CD8-positive, alpha-beta memory T cell (primary cell): ENCODE measurements around the gene S100A5. TPM values are rescaled to one million over a fixed set of nuclear protein-coding genes. Genes with fewer than 3 reads are reported as not detected.
A peak's percentile ranks its signal among the peaks of the same experiment; 100 is the strongest.

Source experiments
- CTCF ChIA-PET: fragments of 350-600 bp; sonication (Branson Sonifier 250); formaldehyde crosslinking; loops from one replicate; lab custom pipeline; 2021; ENCODE audit warnings: antibody characterized with exemption; lab: Charles Lee
- POLR2A ChIA-PET: fragments of 350-600 bp; sonication (Branson Sonifier 250); formaldehyde crosslinking; loops from one replicate; lab custom pipeline; 2021; ENCODE audit warnings: antibody characterized with exemption; lab: Charles Lee
- DNase-seq, 5 donors: peaks; one replicate each; pipeline versions ENCODE4 v3.0.0 to v3.0.0-alpha.2; 2020 to 2022; ENCODE audit warnings: mixed read lengths in 1 of 5
- H3K27ac ChIP-seq: one replicate; pipeline ENCODE4 v1.7.0; 2013; ENCODE audit warnings: low read depth, mild to moderate bottlenecking, low read length, moderate library complexity
- H3K27me3 ChIP-seq: 2 replicates; pipeline ENCODE4 v1.7.0; 2013; ENCODE audit warnings: low read length, mild to moderate bottlenecking; ENCODE audit not compliant: insufficient read depth, poor library complexity, severe bottlenecking
- H3K36me3 ChIP-seq: 2 replicates; pipeline ENCODE4 v1.7.0; 2013; ENCODE audit warnings: mild to moderate bottlenecking, low read length, moderate library complexity; ENCODE audit not compliant: insufficient read depth
- H3K4me1 ChIP-seq: 2 replicates; pipeline ENCODE4 v1.7.0; 2013; ENCODE audit warnings: mild to moderate bottlenecking, low read length, moderate library complexity; ENCODE audit not compliant: insufficient read depth
- H3K4me3 ChIP-seq: 2 replicates; pipeline ENCODE4 v1.7.0; 2013; ENCODE audit warnings: mild to moderate bottlenecking, low read length
- H3K9me3 ChIP-seq: 2 replicates; pipeline ENCODE4 v1.7.0; 2013; ENCODE audit warnings: mild to moderate bottlenecking, low read length
- H3K27ac Mint-ChIP-seq, 8 donors: one replicate each; pipeline ENCODE4 v1.8.0; 2020 to 2021; ENCODE audit warnings: mixed read lengths in 8 of 8, mild to moderate bottlenecking in 6 of 8, inconsistent platforms in 3 of 8, moderate library complexity in 3 of 8
- H3K27me3 Mint-ChIP-seq, 2 donors: one replicate each; pipeline ENCODE4 v1.8.0; 2020 to 2021; ENCODE audit warnings: mixed read lengths in 2 of 2, mild to moderate bottlenecking in 1 of 2, moderate library complexity in 1 of 2
- H3K36me3 Mint-ChIP-seq, 3 donors: one replicate each; pipeline ENCODE4 v1.8.0; 2020 to 2021; ENCODE audit warnings: mixed read lengths in 3 of 3, inconsistent platforms in 1 of 3, mild to moderate bottlenecking in 1 of 3
- H3K4me1 Mint-ChIP-seq, 3 donors: one replicate each; pipeline ENCODE4 v1.8.0; 2020 to 2021; ENCODE audit warnings: mixed read lengths in 3 of 3, inconsistent platforms in 1 of 3, mild to moderate bottlenecking in 1 of 3
- H3K4me3 Mint-ChIP-seq, 7 donors: one replicate each; pipeline ENCODE4 v1.8.0; 2020 to 2021; ENCODE audit warnings: mixed read lengths in 7 of 7, mild to moderate bottlenecking in 6 of 7, moderate library complexity in 4 of 7, inconsistent platforms in 2 of 7
- H3K9me3 Mint-ChIP-seq, 5 donors: one replicate each; pipeline ENCODE4 v1.8.0; 2020 to 2022; ENCODE audit warnings: mixed read lengths in 5 of 5, mild to moderate bottlenecking in 3 of 5, moderate library complexity in 2 of 5, inconsistent platforms in 1 of 5
- polyA plus RNA-seq: library from polyadenylated mRNA; unstranded; fragments of 300-500 nt; fragmentation: Illumina TruSeq; gene quantifications from one replicate; pipeline ENCODE4 v1.2.3, GENCODE V29; 2021
- total RNA-seq, 2 experiments: library from RNA; stranded (reverse); gene quantifications; one replicate each; pipeline ENCODE4 v1.2.3, GENCODE V29; 2021

The S100A5 gene
- total and polyA plus RNA-seq, 3 experiments from 2014 or later, result 0.61 to 1.6 (median 1.5) TPM

DNA sequence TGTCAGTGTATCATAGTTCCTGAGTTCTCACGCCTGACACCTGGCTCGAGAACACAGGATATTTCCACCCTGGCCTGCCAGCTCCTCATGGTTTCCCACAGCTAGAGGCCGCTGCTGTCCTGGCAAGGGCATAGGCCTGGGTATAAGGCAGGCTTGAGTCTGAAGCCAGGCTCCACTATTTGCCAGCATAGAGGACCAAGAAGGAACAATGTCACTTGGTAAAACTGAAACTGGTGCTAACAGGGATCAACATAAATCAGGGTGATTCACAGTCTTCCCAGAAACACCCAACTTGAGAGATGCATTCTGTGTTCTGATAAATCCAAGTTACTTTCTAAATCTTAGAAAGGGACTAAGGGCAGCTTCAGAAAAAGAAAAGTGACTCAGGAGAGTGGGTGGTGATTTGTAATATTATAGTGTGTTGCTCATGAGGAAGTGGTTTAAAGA lies 31.9 kb upstream of the S100A5 start:
- Histone ChIP-seq H3K4me1 (peaks cover 5% of the 10 kb centered on the region), H3K27me3 (no peaks in the 10 kb centered on the region), H3K27ac (no peak overlapping the region), H3K9me3 (no peaks in the 10 kb centered on the region), H3K36me3 (no peaks in the 10 kb centered on the region), H3K4me3 (no peak overlapping the region)
- ChIA-PET CTCF (interaction anchor here (0.7 to 6.5 kb wide), 6 partner anchors 32 to 404 kb away, joined by 3 to 125 read pairs (median 3); partner anchors contain the start of genes DENND4B, JTB, S100A5 and S100A6), POLR2A (no interaction called here)
- DNase-seq, result peak in 3 of 5 donors; percentile 6 to 59 (median 19)
- Mint-ChIP-seq H3K36me3 (no peaks in the 10 kb centered on the region), H3K27ac (peak overlapping the region in 1 of 8 donors; percentile 28), H3K9me3 (no peaks in the 10 kb centered on the region), H3K4me3 (no peak overlapping the region), H3K27me3 (peaks cover 2 to 27% of the 10 kb centered on the region in 2 donors), H3K4me1 (peaks cover 11 to 17% (median 15%) of the 10 kb centered on the region in 3 donors)

DNA sequence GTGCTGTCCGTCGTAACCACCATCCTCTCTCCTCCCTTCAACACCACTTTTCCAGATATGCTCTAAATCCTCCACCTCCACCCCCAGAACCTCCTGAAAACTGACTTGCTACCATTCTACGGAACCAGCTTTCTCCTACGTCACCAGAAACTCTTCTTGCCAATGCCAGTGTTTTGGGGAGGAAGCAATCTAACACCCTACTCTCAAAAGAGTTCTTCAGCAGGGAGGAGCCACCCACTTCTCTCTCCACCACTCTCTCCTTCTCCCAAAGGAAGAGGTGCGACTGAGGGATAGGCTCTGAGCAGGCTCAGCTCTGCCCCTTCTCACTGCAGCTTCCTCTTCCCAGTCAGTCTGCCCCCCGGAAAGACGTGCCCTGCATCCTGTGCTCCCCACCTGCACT lies 31.0 kb upstream of the S100A5 start:
- Histone ChIP-seq H3K36me3 (no peaks in the 10 kb centered on the region), H3K27me3 (no peaks in the 10 kb centered on the region), H3K4me1 (peaks cover 10% of the 10 kb centered on the region), H3K9me3 (no peaks in the 10 kb centered on the region), H3K4me3 (no peak overlapping the region), H3K27ac (no peak overlapping the region)
- DNase-seq, result no peak
- no peaks in the 10 kb centered on the region for H3K36me3 Mint-ChIP-seq
- H3K9me3 Mint-ChIP-seq, result no peaks in the 10 kb centered on the region
- H3K4me1 Mint-ChIP-seq, result peaks cover 17 to 23% (median 21%) of the 10 kb centered on the region in 3 donors
- peaks cover 1 to 21% of the 10 kb centered on the region in 2 donors for H3K27me3 Mint-ChIP-seq
- H3K27ac Mint-ChIP-seq, result no peak overlapping the region
- no peak overlapping the region for H3K4me3 Mint-ChIP-seq
- CTCF ChIA-PET, result interaction anchor here (0.7 to 6.5 kb wide), 9 partner anchors 10 to 405 kb away, joined by 3 to 125 read pairs (median 3); partner anchors contain the start of genes DENND4B, JTB and S100A6
- POLR2A ChIA-PET, result interaction anchor here (0.7 kb wide), 2 partner anchors 38 to 113 kb away, joined by 4 to 7 read pairs; no protein-coding TSS in a partner anchor

GRCh38 chr1:153570874-153571273 lies 30.1 kb upstream of the S100A5 start:
- POLR2A ChIA-PET, result interaction anchor here (0.6 to 0.7 kb wide), 3 partner anchors 37 to 114 kb away, joined by 4 to 7 read pairs (median 4); no protein-coding TSS in a partner anchor

GRCh38 chr1:153569465-153569864 lies 28.7 kb upstream of the S100A5 start:
- Histone ChIP-seq H3K9me3 (no peaks in the 10 kb centered on the region), H3K4me1 (peaks cover 24% of the 10 kb centered on the region), H3K27me3 (no peaks in the 10 kb centered on the region), H3K27ac (no peak overlapping the region), H3K36me3 (no peaks in the 10 kb centered on the region), H3K4me3 (no peak overlapping the region)
- CTCF ChIA-PET, result interaction anchor here (1.0 to 6.5 kb wide), 5 partner anchors 10 to 60 kb away, joined by 3 to 125 read pairs (median 4); partner anchors contain the start of gene S100A6
- no peak overlapping the region for H3K27ac Mint-ChIP-seq
- DNase-seq, result no peak
- H3K9me3 Mint-ChIP-seq, result no peaks in the 10 kb centered on the region
- H3K27me3 Mint-ChIP-seq, result peaks cover 1 to 19% of the 10 kb centered on the region in 2 donors
- no peaks in the 10 kb centered on the region for H3K36me3 Mint-ChIP-seq
- POLR2A ChIA-PET, result interaction anchor here (0.6 kb wide), 1 partner anchor 34 kb away, joined by 3 read pairs; the partner anchor contains the start of gene S100A6
- peaks cover 27 to 37% (median 35%) of the 10 kb centered on the region in 3 donors for H3K4me1 Mint-ChIP-seq
- H3K4me3 Mint-ChIP-seq, result no peak overlapping the region

More at GRCh38 chr1:153570874-153571273, 30.1 kb upstream of the S100A5 start:
- no peaks in the 10 kb centered on the region for H3K9me3 Mint-ChIP-seq
- peaks cover 18% of the 10 kb centered on the region for H3K4me1 ChIP-seq
- H3K4me3 ChIP-seq, result no peak overlapping the region
- no peak for DNase-seq
- peaks cover 24 to 31% (median 30%) of the 10 kb centered on the region in 3 donors for H3K4me1 Mint-ChIP-seq
- no peaks in the 10 kb centered on the region for H3K27me3 ChIP-seq
- no peak overlapping the region for H3K27ac ChIP-seq
- H3K4me3 Mint-ChIP-seq, result no peak overlapping the region
- no peaks in the 10 kb centered on the region for H3K36me3 ChIP-seq
- H3K9me3 ChIP-seq, result no peaks in the 10 kb centered on the region
- H3K36me3 Mint-ChIP-seq, result no peaks in the 10 kb centered on the region
- H3K27ac Mint-ChIP-seq, result no peak overlapping the region
- CTCF ChIA-PET, result interaction anchor here (0.8 to 6.5 kb wide), 8 partner anchors 9 to 75 kb away, joined by 3 to 125 read pairs (median 3); partner anchors contain the start of genes S100A4 and S100A6
- peaks cover 1 to 19% of the 10 kb centered on the region in 2 donors for H3K27me3 Mint-ChIP-seq

DNA sequence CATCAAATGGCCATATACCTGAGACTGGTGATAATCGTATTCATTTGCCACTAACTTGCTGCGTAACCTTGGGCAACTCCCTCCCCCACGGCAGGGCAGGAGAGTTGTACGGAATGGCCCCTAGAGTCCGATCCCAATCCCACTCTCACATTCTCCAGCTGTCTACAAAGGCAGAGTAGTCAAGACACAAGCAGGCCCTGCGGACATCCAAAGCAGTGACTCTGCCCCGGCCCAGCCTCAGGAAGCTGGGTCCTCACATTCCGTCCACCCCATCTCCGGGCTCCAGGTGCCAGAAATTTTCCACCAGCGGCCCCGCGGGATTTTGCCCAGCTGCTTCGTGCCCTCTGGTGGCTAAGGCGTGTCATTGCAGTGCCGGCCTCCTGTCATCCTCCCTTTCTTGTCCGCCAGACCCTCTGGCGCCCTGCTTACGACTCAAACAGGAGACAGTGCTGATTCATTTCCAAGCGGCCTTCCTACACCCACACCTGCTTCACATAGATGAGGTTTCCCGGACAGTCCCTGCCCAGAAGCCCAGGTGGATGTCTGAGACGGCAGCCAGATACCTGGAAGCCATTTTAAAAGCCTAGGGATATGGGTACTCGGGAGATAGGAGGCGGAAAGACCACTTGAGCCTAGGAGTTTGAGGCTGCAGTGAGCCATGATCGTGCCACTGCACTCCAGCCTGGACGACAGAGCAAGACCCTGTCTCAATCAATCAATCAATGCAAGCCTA lies 27.8 kb upstream of the S100A5 start:
- ChIA-PET CTCF (interaction anchor here (0.9 to 6.5 kb wide), 16 partner anchors 9 to 72 kb away, joined by 3 to 125 read pairs (median 4); partner anchors contain the start of genes CHTOP, S100A4, S100A5 and S100A6), POLR2A (interaction anchor here (0.6 to 1.7 kb wide), 4 partner anchors 33 to 226 kb away, joined by 3 to 7 read pairs (median 6); partner anchors contain the start of gene S100A6)
- H3K4me3 Mint-ChIP-seq, result peak overlapping the region in 6 of 7 donors; percentile 65 to 78 (median 71)
- H3K36me3 ChIP-seq, result no peaks in the 10 kb centered on the region
- H3K9me3 ChIP-seq, result no peaks in the 10 kb centered on the region
- no peaks in the 10 kb centered on the region for H3K27me3 ChIP-seq
- H3K27ac ChIP-seq, result no peak overlapping the region
- H3K4me1 ChIP-seq, result peaks cover 24% of the 10 kb centered on the region
- H3K4me3 ChIP-seq, result peak overlapping the region; percentile 33
- peak overlapping the region in 7 of 8 donors; percentile 6 to 86 (median 47) for H3K27ac Mint-ChIP-seq
- H3K36me3 Mint-ChIP-seq, result no peaks in the 10 kb centered on the region
- no peaks in the 10 kb centered on the region for H3K9me3 Mint-ChIP-seq
- H3K4me1 Mint-ChIP-seq, result peaks cover 27 to 37% (median 35%) of the 10 kb centered on the region in 3 donors
- peak; percentile 71 to 85 (median 73) for DNase-seq
- peaks cover 1 to 19% of the 10 kb centered on the region in 2 donors for H3K27me3 Mint-ChIP-seq

GRCh38 chr1:153567621-153568366 lies 27.1 kb upstream of the S100A5 start:
- H3K27me3 Mint-ChIP-seq, result peaks cover 1 to 19% of the 10 kb centered on the region in 2 donors
- CTCF ChIA-PET, result interaction anchor here (0.9 to 6.5 kb wide), 16 partner anchors 8 to 72 kb away, joined by 3 to 125 read pairs (median 4); partner anchors contain the start of genes CHTOP, S100A4, S100A5 and S100A6
- no peaks in the 10 kb centered on the region for H3K9me3 Mint-ChIP-seq
- H3K36me3 Mint-ChIP-seq, result no peaks in the 10 kb centered on the region
- no peak for DNase-seq
- H3K36me3 ChIP-seq, result no peaks in the 10 kb centered on the region
- no peaks in the 10 kb centered on the region for H3K27me3 ChIP-seq
- POLR2A ChIA-PET, result interaction anchor here (0.9 to 1.7 kb wide), 3 partner anchors 32 to 58 kb away, joined by 3 to 6 read pairs (median 5); partner anchors contain the start of gene S100A6
- peaks cover 27 to 37% (median 35%) of the 10 kb centered on the region in 3 donors for H3K4me1 Mint-ChIP-seq
- H3K4me3 ChIP-seq, result no peak overlapping the region
- no peaks in the 10 kb centered on the region for H3K9me3 ChIP-seq
- H3K27ac ChIP-seq, result no peak overlapping the region
- H3K4me3 Mint-ChIP-seq, result peak overlapping the region in 4 of 7 donors; percentile 15 to 69 (median 58)
- peak overlapping the region in 5 of 8 donors; percentile 17 to 86 (median 78) for H3K27ac Mint-ChIP-seq
- peaks cover 24% of the 10 kb centered on the region for H3K4me1 ChIP-seq
